ENCODE measurements around the gene ADORA1. TPM values are rescaled to one million over a fixed set of nuclear protein-coding genes. Genes with fewer than 3 reads are reported as not detected.
A peak's percentile ranks its signal among the peaks of the same experiment; 100 is the strongest.

The ADORA1 gene
- total RNA-seq, 3 donors from 2014 or later: 0.53 to 1.3 (median 0.78) TPM

GRCh38 chr1:203187304-203187685, 59.8 kb downstream of the ADORA1 start:
- TF ChIP-seq CTCF (IDR thresholded peaks at IDR 0.05): no peak
- ATAC-seq: no peak
- intact Hi-C loops (cut with DNase I, micrococcal nuclease): no loop called here

GRCh38 chr1:203187689-203188264, 60.3 kb downstream of the ADORA1 start:
- Histone ChIP-seq H3K4me3 (no peak overlapping the region), H3K4me1 (ENCODE audit: low read depth) (peaks cover 3% of the 10 kb centered on the region), H3K36me3 (ENCODE audit: low read depth) (no peaks in the 10 kb centered on the region), H3K9me3 (no peaks in the 10 kb centered on the region)
- intact Hi-C loops (cut with DNase I, micrococcal nuclease): no loop called here
- no peak for TF ChIP-seq CTCF (IDR thresholded peaks at IDR 0.05)
- no peak for ATAC-seq
- DNase-seq: no peak

More at GRCh38 chr1:203187304-203187685, 59.8 kb downstream of the ADORA1 start:
- Histone ChIP-seq H3K36me3 (ENCODE audit: low read depth) (no peaks in the 10 kb centered on the region), H3K4me3 (no peak overlapping the region), H3K9me3 (no peaks in the 10 kb centered on the region), H3K4me1 (ENCODE audit: low read depth) (peaks cover 3% of the 10 kb centered on the region)
- no peak for DNase-seq

GRCh38 chr1:203188686-203189232, 61.2 kb downstream of the ADORA1 start:
- no peaks in the 10 kb centered on the region for H3K9me3 ChIP-seq
- peaks cover 3% of the 10 kb centered on the region for H3K4me1 ChIP-seq (ENCODE audit: low read depth)
- DNase-seq (no peak), ATAC-seq (no peak)
- no peaks in the 10 kb centered on the region for H3K36me3 ChIP-seq (ENCODE audit: low read depth)
- no peak for TF ChIP-seq CTCF (IDR thresholded peaks at IDR 0.05)
- intact Hi-C loops (cut with DNase I, micrococcal nuclease): no loop called here
- H3K4me3 ChIP-seq: no peak overlapping the region

GRCh38 chr1:203189951-203190352, 62.4 kb downstream of the ADORA1 start:
- intact Hi-C loops (cut with DNase I, micrococcal nuclease): no loop called here
- Histone ChIP-seq H3K4me3 (no peak overlapping the region), H3K36me3 (ENCODE audit: low read depth) (no peaks in the 10 kb centered on the region), H3K9me3 (no peaks in the 10 kb centered on the region), H3K4me1 (ENCODE audit: low read depth) (peaks cover 3% of the 10 kb centered on the region)
- TF ChIP-seq CTCF (IDR thresholded peaks at IDR 0.05): no peak
- ATAC-seq (no peak), DNase-seq (peak in 1 of 3 donors; percentile 25)

GRCh38 chr1:203190949-203191348, 63.4 kb downstream of the ADORA1 start:
- TF ChIP-seq CTCF (IDR thresholded peaks at IDR 0.05): no peak
- Histone ChIP-seq H3K9me3 (no peaks in the 10 kb centered on the region), H3K4me1 (ENCODE audit: low read depth) (peaks cover 3% of the 10 kb centered on the region), H3K36me3 (ENCODE audit: low read depth) (no peaks in the 10 kb centered on the region), H3K4me3 (no peak overlapping the region)
- intact Hi-C loops (cut with DNase I, micrococcal nuclease): no loop called here
- ATAC-seq: no peak
- no peak for DNase-seq
